SK-N-SH (cell line): Measurements from ENCODE around the gene ELL3. TPM values are rescaled to one million over a fixed set of nuclear protein-coding genes. Genes with fewer than 3 reads are reported as not detected.
"Not testable (repeated sequence)": the region's sequence is repeated elsewhere in the genome, so short reads cannot be mapped to it uniquely, and the experiment has no call there.

Experiments
- CTCF ChIA-PET: fragments of 300-600, 350-600 bp; formaldehyde crosslinking; extraction: SDS; loops from one replicate; lab custom pipeline; 2021; lab: Yijun Ruan, JAX
- POLR2A ChIA-PET: fragments of 350-600 bp; sonication (Branson Sonifier 250); formaldehyde crosslinking; extraction: SDS; loops from one replicate; lab custom pipeline; 2020; ENCODE audit warnings: antibody characterized with exemption, inconsistent platforms; lab: Yijun Ruan, JAX
- DNase-seq: peaks from one replicate; pipeline ENCODE4 v3.0.0; 2012
- H2AFZ ChIP-seq: fragments of 200-600 bp; sonication (generic); 2 replicates; pipeline ENCODE4 v1.8.1; 2016; ENCODE audit warnings: antibody characterized with exemption, mild to moderate bottlenecking, low read depth
- H3F3A ChIP-seq: fragments of 200-600 bp; sonication (generic); replicated peaks from 2 replicates; pipeline ENCODE3; 2016; ENCODE audit warnings: antibody characterized with exemption, mild to moderate bottlenecking; ENCODE audit not compliant: insufficient read depth
- H3K27ac ChIP-seq, 2 experiments: fragments of 200-500 bp in 1 of 2; fragments of 200-600 bp in 1 of 2; sonication (Bioruptor generic) in 1 of 2; sonication (generic), shearing (Covaris generic) in 1 of 2; 2 replicates each; pipeline versions ENCODE4 v1.5.1 to v1.6.1; 2014 to 2016; ENCODE audit warnings: low read depth in 2 of 2, inconsistent platforms in 1 of 2, low read length in 1 of 2, mild to moderate bottlenecking in 1 of 2, mixed read lengths in 1 of 2
- H3K27me3 ChIP-seq: fragments of 200-600 bp; sonication (generic), shearing (Covaris generic); 2 replicates; pipeline ENCODE4 v1.6.1; 2016; ENCODE audit warnings: mixed run types; ENCODE audit not compliant: insufficient read depth
- H3K36me3 ChIP-seq, 2 experiments: fragments of 200-500 bp in 1 of 2; fragments of 200-600 bp in 1 of 2; sonication (Bioruptor generic) in 1 of 2; sonication (generic) in 1 of 2; replicated peaks in 1 of 2; 2 replicates each; pipeline versions ENCODE3 to v1.5.1; 2014 to 2016; ENCODE audit warnings: low read length in 1 of 2, mild to moderate bottlenecking in 1 of 2; ENCODE audit not compliant: insufficient read depth in 2 of 2, control insufficient read depth in 1 of 2
- H3K4me1 ChIP-seq, 2 experiments: fragments of 200-500 bp in 1 of 2; fragments of 200-600 bp in 1 of 2; sonication (Bioruptor generic) in 1 of 2; sonication (generic), shearing (Covaris generic) in 1 of 2; 2 replicates each; pipeline versions ENCODE4 v1.5.1 to v1.6.1; 2014 to 2016; ENCODE audit warnings: low read depth in 1 of 2, low read length in 1 of 2, mixed run types in 1 of 2; ENCODE audit not compliant: insufficient read depth in 2 of 2, control insufficient read depth in 1 of 2
- H3K4me2 ChIP-seq: fragments of 200-600 bp; sonication (generic), shearing (Covaris generic); 2 replicates; pipeline ENCODE4 v1.6.1; 2017; ENCODE audit warnings: mixed run types
- H3K4me3 ChIP-seq, 2 experiments: fragments of 200-500 bp in 1 of 2; fragments of 200-600 bp in 1 of 2; sonication (Bioruptor generic) in 1 of 2; sonication (generic), shearing (Covaris generic) in 1 of 2; 2 replicates each; pipeline versions ENCODE4 v1.5.1 to v1.8.1; 2014 to 2016; ENCODE audit warnings: low read depth in 2 of 2, inconsistent platforms in 1 of 2, low read length in 1 of 2, mild to moderate bottlenecking in 1 of 2, mixed read lengths in 1 of 2, moderate library complexity in 1 of 2
- H3K79me2 ChIP-seq: fragments of 200-600 bp; sonication (generic); 2 replicates; pipeline ENCODE4 v1.8.1; 2017; ENCODE audit warnings: mild to moderate bottlenecking; ENCODE audit not compliant: insufficient read depth
- H3K9ac ChIP-seq: fragments of 200-600 bp; sonication (generic); 2 replicates; pipeline ENCODE4 v1.6.1; 2017; ENCODE audit warnings: mixed run types
- H3K9me2 ChIP-seq: fragments of 200-600 bp; sonication (generic); 2 replicates; pipeline ENCODE4 v1.6.1; 2017; ENCODE audit warnings: mixed run types
- H3K9me3 ChIP-seq: fragments of 200-600 bp; sonication (generic); 2 replicates; pipeline ENCODE4 v1.6.1; 2017; ENCODE audit warnings: mixed run types, mild to moderate bottlenecking, moderate library complexity
- H4K20me1 ChIP-seq: fragments of 200-600 bp; sonication (generic); 2 replicates; pipeline ENCODE4 v1.6.1; 2017; ENCODE audit warnings: mild to moderate bottlenecking, mixed run types; ENCODE audit not compliant: insufficient read depth
- CTCF ChIP-seq: fragments of 200-600 bp; sonication (generic); IDR thresholded peaks from 2 replicates; pipeline ENCODE4 v1.6.1; 2017; ENCODE audit warnings: antibody characterized with exemption, mild to moderate bottlenecking, moderate library complexity
- EP300 ChIP-seq, 2 experiments: IDR thresholded peaks; 2 replicates each; pipeline versions ENCODE4 v1.4.0 to v1.6.1; 2012; ENCODE audit warnings: borderline replicate concordance in 1 of 2, low read depth in 1 of 2, low read length in 1 of 2
- FOXM1 ChIP-seq: IDR thresholded peaks from 2 replicates; pipeline ENCODE4 v1.4.0; 2012; ENCODE audit warnings: low read depth, mild to moderate bottlenecking
- GATA2 ChIP-seq: sonication (generic); formaldehyde crosslinking; IDR thresholded peaks from 2 replicates; pipeline ENCODE4 v1.5.0; 2020; ENCODE audit warnings: mild to moderate bottlenecking, missing genetic modification reagents
- JUND ChIP-seq: IDR thresholded peaks from 2 replicates; pipeline ENCODE4 v1.4.0; 2012
- MAX ChIP-seq: IDR thresholded peaks from 2 replicates; pipeline ENCODE4 v1.4.0; 2012; ENCODE audit warnings: low read depth
- MEF2A ChIP-seq: IDR thresholded peaks from 2 replicates; pipeline ENCODE4 v1.4.0; 2012; ENCODE audit warnings: low read depth, borderline replicate concordance
- MXI1 ChIP-seq: IDR thresholded peaks from 2 replicates; pipeline ENCODE4 v1.6.1; 2012; ENCODE audit warnings: mild to moderate bottlenecking, low read depth, low read length, improper control_type of control experiment
- NFIC ChIP-seq: IDR thresholded peaks from 2 replicates; pipeline ENCODE4 v1.4.0; 2012; ENCODE audit warnings: borderline replicate concordance
- NRF1 ChIP-seq: IDR thresholded peaks from 2 replicates; pipeline ENCODE4 v1.6.1; 2012; ENCODE audit warnings: low read depth, mild to moderate bottlenecking, low read length
- POLR2AphosphoS5 ChIP-seq: IDR thresholded peaks from 2 replicates; pipeline ENCODE4 v1.6.1; 2012; ENCODE audit warnings: low read depth, low read length
- RFX5 ChIP-seq: IDR thresholded peaks from 2 replicates; pipeline ENCODE4 v1.6.1; 2012; ENCODE audit warnings: mild to moderate bottlenecking, improper control_type of control experiment, low read length
- SIN3A ChIP-seq: IDR thresholded peaks from 2 replicates; pipeline ENCODE4 v1.6.1; 2012; ENCODE audit warnings: low read depth, mild to moderate bottlenecking, low read length, moderate library complexity, borderline replicate concordance
- SMC3 ChIP-seq: IDR thresholded peaks from 2 replicates; pipeline ENCODE4 v1.6.1; 2012; ENCODE audit warnings: low read depth, low read length, improper control_type of control experiment
- TAF1 ChIP-seq: IDR thresholded peaks from 2 replicates; pipeline ENCODE4 v1.6.1; 2012; ENCODE audit warnings: low read depth, mild to moderate bottlenecking, low read length, moderate library complexity, borderline replicate concordance
- TCF12 ChIP-seq: IDR thresholded peaks from 2 replicates; pipeline ENCODE4 v1.4.0; 2012
- USF2 ChIP-seq: fragments of 150-350 bp; IDR thresholded peaks from 2 replicates; pipeline ENCODE4 v1.6.1; 2017; ENCODE audit warnings: antibody characterized with exemption, low read length, low read depth, borderline replicate concordance
- WGBS: methylation state at CpG from one replicate; pipeline ENCODE4 v1.1.6; 2017; ENCODE audit warnings: low lambda C conversion rate; 5-methylcytosine and 5-hydroxymethylcytosine counted together
- polyA plus RNA-seq, 3 experiments: library from polyadenylated mRNA; depleted of rRNA; stranded (reverse); fragments of >200 nt; gene quantifications; 2 replicates each; pipeline ENCODE4 v1.2.3, GENCODE V29; 2012

The ELL3 gene
- polyA plus RNA-seq (2012; rRNA removed), result 0.67 and 0.89 TPM in 2 replicates
- 0.63 and 0.64 TPM in 2 replicates for polyA plus RNA-seq (2012; cell fraction: cytosol; rRNA removed)
- 2.2 and 3.7 TPM in 2 replicates for polyA plus RNA-seq (2012; cell fraction: nucleus; rRNA removed)

- Histone ChIP-seq H3K9me2 (no peaks in the 10 kb centered on the region), H3K79me2 (no peaks in the 10 kb centered on the region), H3K9me3 (no peaks in the 10 kb centered on the region), H4K20me1 (no peaks in the 10 kb centered on the region), H3K36me3 (peaks cover 10 to 20% of the 10 kb centered on the region in 2 experiments), H3F3A (peaks cover 35% of the 10 kb centered on the region), H3K4me3 (peak within 1 kb of the TSS; percentile 48 to 57), H3K4me2 (peak within 1 kb of the TSS; percentile 75), H3K27me3 (no peaks in the 10 kb centered on the region), H2AFZ (peak within 1 kb of the TSS; percentile 69), H3K4me1 (peaks cover 0 to 3% of the 10 kb centered on the region in 2 experiments; a peak in 1 of 4 replicates), H3K27ac (peak within 1 kb of the TSS in 1 of 2 experiments; percentile 22; a peak in 2 of 4 replicates), H3K9ac (peak within 1 kb of the TSS; percentile 23; the same call in 1 of the 2 replicates)
- DNase-seq, result peak; percentile 61
- ChIA-PET CTCF (interaction anchor here (0.6 to 3.0 kb wide), 9 partner anchors 8 to 690 kb away, joined by 3 to 13 read pairs (median 5); partner anchors contain the start of gene SERF2), POLR2A (interaction anchor here (1.3 kb wide), 1 partner anchor 12 kb away, joined by 3 read pairs; no protein-coding TSS in a partner anchor)
- TF ChIP-seq GATA2 (CRISPR knock-in tag) (no peak), FOXM1 (no peak), EP300 (IDR thresholded peaks at IDR 0.05; ENCODE audit: borderline replicate concordance in 1 of 2, low read depth in 1 of 2, low read length in 1 of 2) (no peak), MAX (peak; percentile 3; the same call in 1 of the 2 replicates), MEF2A (no peak), JUND (no peak), TAF1 (no peak), SMC3 (no peak)
- WGBS, result 30% methylated on average over 16 of the region's 41 CpGs
Measured at GRCh38 chr15:43776718-43777266, at the start of gene ELL3. ELL3 (minus strand) TSS chr15:43776966; CDS start chr15:43776901, 65 bp downstream.

- H3K27ac ChIP-seq, result peak overlapping the region in 1 of 2 experiments; percentile 47; a peak in 2 of 4 replicates
- no peak for DNase-seq
- H2AFZ ChIP-seq, result peak overlapping the region; percentile 86
- ChIA-PET POLR2A (no interaction called here), CTCF (no interaction called here)
- H3F3A ChIP-seq, result peaks cover 23% of the 10 kb centered on the region
- H3K4me3 ChIP-seq, result peak overlapping the region in 1 of 2 experiments; percentile 66; a peak in 3 of 4 replicates
- 95% methylated on average over 11 of the region's 11 CpGs for WGBS
- H3K36me3 ChIP-seq, result peaks cover 0 to 2% of the 10 kb centered on the region in 2 experiments
- no peak for TF ChIP-seq SIN3A
- TF ChIP-seq MXI1, result no peak
- TF ChIP-seq NFIC, result no peak
- no peak for TF ChIP-seq CTCF
- no peak for TF ChIP-seq NRF1
- TF ChIP-seq JUND, result no peak
- TF ChIP-seq MEF2A, result no peak
- TF ChIP-seq TAF1, result no peak
- no peak for TF ChIP-seq USF2
- no peak for TF ChIP-seq RFX5
- TF ChIP-seq POLR2AphosphoS5, result no peak
- TF ChIP-seq TCF12, result no peak
- H4K20me1 ChIP-seq, result no peaks in the 10 kb centered on the region
- H3K9me2 ChIP-seq, result no peaks in the 10 kb centered on the region
- H3K9ac ChIP-seq, result peak overlapping the region; percentile 59; the same call in 1 of the 2 replicates
- H3K9me3 ChIP-seq, result no peaks in the 10 kb centered on the region
- peak overlapping the region; percentile 77 for H3K4me2 ChIP-seq
- H3K79me2 ChIP-seq, result peaks cover 75% of the 10 kb centered on the region
- peaks cover 9 to 10% of the 10 kb centered on the region in 2 experiments; a peak in 3 of 4 replicates for H3K4me1 ChIP-seq
- H3K27me3 ChIP-seq, result no peaks in the 10 kb centered on the region
Measured at GRCh38 chr15:43826029-43826507, 49.3 kb upstream of the ELL3 start.

GRCh38 chr15:43825305-43825704, 48.5 kb upstream of the ELL3 start:
- H2AFZ ChIP-seq, result peak overlapping the region; percentile 69
- H3K79me2 ChIP-seq, result peaks cover 76% of the 10 kb centered on the region

More at GRCh38 chr15:43825305-43825704, 48.5 kb upstream of the ELL3 start:
- not testable (repeated sequence) for DNase-seq, H4K20me1 ChIP-seq, H3K9me3 ChIP-seq, H3K9ac ChIP-seq, H3K27me3 ChIP-seq, H3K4me3 ChIP-seq, H3K4me2 ChIP-seq, H3K9me2 ChIP-seq, H3K36me3 ChIP-seq
- WGBS, result 95% methylated on average over 11 of the region's 11 CpGs
- peaks cover 9 to 10% of the 10 kb centered on the region in 2 experiments; a peak in 3 of 4 replicates for H3K4me1 ChIP-seq
- CTCF ChIA-PET, result interaction anchor here (1.0 kb wide), 1 partner anchor 47 kb away, joined by 6 read pairs; no protein-coding TSS in a partner anchor
- peak overlapping the region in 1 of 2 experiments; percentile 97; a peak in 1 of 4 replicates for H3K27ac ChIP-seq
- POLR2A ChIA-PET, result interaction anchor here (1.0 to 1.2 kb wide), 2 partner anchors 28 to 904 kb away, joined by 4 read pairs; no protein-coding TSS in a partner anchor
- H3F3A ChIP-seq, result peaks cover 23% of the 10 kb centered on the region
